Colon (tissue), 2 donors: Measurements from ENCODE around the gene CYP19A1.

Experiments used
- FAIRE-seq: peaks from 2 replicates; lab custom pipeline; 2012; peaks lifted over from hg19 to GRCh38; lab: Jason Lieb, UNC
- donor health status: control.
- donor health status: control.

CYP19A1 gene

DNA sequence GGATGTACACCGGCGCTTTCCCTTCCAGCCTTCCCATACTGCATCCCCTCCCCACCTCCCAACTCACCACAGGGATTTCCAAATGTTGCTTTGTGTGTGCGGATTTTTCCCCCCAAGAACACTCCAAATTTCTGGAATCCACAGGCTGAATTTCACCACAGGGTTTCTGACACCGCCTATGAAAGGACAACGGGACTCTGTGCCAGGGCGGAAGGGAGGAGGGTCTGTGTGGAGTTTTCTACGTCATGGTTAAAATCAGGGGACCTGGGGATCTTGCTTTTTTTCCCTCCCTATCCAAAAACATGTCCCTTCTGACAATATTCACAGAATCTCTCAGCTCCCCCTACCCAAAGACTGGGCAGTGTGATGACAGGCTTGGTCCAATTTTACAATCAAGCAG, 14.6 kb downstream of the CYP19A1 start:
- no peak for FAIRE-seq

DNA sequence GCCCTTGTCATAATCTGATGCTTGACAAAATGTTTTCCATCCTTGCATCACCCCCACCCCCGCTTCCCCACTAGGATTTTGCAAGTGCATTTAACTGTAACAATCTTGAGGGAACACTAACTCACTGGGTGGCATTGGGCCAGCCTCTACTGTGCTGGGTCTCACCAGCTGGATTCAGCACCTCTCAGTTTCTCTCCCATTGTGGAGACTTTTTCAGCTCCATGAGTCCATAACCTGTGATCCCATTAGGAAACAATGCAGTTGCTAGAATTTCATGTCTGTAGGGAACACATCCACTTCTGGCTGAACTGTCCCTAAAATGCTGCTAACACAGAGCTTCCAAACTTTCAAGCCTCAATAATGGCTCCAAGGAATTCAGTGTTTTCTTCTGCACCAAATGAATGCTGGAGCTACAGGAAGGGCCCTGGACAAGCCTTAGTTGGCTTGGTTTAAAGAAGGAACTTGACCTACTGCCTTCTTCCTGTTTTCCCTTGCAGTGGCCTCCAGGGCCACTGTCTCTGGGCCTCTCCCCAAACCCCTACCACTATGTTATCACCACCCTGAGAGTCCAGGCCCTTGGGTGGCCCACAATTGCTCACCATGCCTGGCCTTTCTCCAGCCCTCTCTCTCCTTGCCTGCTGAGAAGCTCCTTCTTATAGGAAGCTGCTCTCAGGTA, 15.6 kb downstream of the CYP19A1 start:
- no peak for FAIRE-seq

DNA sequence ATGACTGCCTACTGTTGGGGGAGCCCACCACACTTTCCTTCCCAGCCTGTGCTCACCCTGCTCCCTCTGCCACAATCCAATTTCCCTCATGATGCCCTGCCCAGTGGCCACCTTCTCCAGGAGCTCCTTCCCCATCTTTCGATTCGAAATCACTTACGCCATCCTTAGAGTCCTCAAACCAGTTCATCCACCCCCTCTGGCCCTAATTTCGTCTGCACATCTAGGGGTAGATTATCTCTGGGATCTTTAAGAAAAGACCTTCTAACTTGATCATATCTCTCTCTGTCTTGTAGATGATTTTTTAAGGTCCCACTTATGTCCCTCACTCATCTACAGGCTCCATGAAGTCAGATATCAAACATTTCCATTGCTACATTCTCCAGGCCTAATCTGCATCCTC, 17.1 kb downstream of the CYP19A1 start:
- no peak for FAIRE-seq

DNA sequence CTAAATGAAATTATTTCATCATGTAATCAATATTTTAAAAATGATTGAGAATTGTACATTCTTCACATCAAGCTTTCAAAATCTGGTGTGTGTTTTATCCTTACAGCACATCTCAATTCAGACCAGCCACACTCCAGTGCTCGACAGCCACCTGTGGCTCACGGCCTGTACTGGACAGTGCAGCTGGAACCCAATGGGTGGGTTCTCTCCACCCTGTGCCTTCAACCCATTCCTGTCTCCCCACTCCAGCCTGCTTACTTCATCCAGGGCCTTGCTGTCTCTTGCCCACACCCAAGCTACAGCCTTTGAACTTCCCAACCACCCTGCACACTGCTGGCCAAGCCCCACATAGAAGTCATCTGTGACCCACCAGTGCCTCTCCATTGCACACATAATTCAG, 17.6 kb downstream of the CYP19A1 start:
- no peak for FAIRE-seq

DNA sequence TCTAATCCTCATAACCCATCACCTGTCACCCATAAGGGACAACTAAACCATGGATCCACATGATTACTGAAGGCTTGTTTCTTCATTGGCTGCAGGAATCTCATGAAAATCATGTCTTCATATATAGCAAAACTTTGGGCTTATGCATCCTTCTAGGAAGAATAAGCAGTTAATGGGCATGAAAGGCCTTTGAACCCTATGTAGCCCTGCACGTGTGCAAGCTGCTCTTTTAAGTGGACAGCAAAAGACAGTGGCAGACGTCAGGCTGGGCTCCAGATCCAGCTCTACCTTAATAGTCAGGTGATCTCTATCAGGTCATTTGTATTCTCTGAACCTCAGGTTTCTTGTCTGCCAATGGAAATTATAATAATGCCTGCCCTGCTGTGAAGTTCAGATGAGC, 18.9 kb downstream of the CYP19A1 start:
- no peak for FAIRE-seq

DNA sequence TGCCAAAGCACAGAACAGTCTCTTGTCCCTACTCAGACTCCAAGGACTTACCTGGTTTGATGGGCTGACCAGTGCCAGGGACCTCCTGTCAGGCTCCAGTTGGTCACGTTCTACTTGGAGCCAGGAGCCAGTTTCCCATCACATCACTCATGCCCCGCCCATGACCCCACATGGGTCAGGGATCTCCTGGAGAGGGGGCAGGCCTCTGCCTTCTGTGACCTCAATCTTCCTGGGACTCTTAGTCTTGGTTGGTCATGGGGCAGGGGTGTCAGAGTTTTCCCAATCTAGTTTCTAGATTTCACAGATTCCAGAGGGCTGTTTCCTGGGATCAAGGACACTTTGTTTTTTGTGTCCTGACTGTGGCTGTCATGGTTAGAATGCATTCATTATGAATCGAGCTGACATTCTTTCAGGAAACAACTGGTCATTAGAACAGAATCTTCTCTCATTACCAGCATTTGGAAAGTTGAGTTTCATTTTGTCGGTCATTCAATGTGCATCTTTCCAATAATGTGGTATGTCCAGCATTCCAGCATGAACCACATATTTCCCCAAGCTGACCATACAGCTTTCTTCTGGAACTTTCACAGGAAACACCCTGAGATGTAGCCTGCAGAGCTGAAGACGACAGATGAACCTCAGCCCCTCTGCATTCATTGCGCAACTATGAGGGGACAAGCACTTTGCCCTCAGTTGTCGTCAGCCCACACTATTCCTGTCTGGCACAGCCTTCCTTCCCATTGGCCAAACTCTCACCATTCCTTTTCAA, 19.8 kb downstream of the CYP19A1 start:
- no peak for FAIRE-seq

DNA sequence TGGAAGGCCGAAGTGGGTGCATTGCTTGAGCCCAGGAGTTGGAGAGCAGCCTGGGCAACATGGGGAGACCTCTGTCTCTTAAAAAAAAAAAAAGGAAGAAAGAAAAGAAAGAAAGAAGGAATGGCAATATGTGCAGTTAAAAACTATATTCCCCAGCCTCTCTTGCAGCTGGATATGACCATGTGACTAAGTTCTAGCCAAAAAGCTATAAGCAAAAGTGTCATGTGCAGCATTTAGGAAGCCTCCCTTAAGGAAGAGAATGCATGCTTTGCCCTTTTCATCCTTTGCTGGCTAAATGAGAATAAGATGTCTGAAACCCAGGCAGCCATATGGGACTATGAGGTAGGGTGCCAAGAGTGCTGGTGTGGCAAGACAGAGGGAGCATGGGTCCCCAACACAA, 21.8 kb downstream of the CYP19A1 start:
- no peak for FAIRE-seq

DNA sequence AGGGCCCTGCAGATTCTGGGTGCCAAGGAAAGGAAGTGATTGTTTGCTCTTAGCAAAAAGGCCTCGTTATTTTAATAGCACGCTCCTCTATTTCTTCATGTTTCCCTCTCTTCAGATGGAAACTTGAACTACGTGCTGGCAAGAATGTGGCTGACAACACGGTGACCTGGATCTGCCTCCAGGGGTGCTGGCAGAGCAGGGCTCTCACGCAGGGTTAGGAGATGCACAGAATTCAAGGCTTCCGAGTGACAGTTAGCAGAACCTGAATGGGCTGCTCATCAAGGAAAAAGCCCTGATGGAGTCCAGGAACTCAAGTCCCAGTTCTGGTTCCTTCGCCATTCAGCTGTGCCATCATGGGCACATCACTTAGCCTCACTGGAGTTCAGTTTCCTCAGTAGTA, 22.7 kb downstream of the CYP19A1 start:
- FAIRE-seq: no peak

DNA sequence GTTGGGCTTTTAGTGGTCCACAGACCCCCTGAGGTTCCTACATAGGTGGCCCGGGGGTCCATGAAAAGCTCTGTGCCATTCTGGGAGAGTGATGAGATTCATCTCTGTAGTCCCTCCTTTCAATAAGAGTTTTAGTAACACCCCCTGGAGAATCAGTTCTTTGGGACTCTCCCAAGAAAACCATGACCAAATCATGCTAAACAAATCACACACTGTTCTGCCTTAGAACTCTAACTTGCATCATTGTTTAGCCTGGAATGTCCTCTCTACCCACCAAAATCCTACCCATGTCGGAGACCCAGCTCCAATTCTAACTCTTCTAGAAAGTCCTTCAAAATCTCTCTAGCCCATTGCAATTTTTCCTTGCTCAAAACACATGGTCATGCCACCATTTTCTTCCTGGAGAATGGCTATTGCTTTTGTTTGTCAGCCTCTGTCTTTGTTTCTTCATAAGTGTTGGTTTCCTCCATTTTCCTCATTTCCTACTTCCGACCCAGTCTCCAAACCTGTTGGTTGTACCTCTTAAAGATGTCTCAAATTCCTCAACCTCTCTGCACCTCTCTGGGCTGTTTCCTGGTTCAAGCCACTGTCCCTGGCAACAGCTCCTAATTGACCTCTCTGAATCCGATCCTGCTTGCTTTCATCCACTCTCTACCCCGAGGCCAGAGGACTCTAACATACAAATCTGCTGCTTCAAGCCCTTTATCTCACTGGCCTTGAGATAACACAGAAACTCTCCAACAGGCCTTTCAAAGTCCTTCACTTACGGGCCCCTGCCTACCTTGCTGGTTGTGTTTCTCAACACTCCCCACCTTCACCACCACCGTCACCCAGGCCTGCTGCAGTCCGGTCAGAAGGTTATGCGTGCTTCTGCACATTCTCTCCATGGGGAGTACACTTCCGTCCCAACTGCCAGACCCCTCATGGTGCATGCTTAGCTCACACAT, 23.7 kb downstream of the CYP19A1 start:
- FAIRE-seq: no peak

DNA sequence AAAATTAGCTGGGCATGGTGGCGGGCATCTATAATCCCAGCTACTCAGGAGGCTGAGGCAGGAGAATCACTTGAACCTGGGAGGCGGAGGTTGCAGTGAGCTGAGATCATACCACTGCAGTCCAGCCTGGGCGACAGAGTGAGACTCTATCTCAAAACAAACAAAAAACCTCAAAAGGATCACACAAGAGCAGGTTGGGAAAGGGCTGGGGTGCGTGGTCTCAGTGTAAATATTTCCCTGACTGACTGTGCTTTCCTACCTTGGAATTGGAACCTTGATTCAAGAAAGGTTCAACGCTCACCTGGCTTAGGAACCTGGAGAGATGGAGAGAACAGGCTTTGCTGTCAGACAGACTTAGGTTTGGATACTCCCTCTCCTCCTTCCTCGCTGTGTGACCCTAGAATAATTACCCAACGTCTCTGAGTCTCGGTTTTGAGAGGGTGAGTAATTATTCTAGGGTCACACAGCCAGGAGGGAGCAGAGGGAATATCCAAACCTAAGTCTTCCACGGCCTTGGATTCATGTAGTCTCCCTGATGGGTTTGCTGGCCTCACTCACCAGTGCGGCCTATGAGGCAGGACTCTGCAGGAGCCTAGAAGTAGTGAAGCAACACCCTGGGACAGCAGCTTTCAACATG, 24.6 kb downstream of the CYP19A1 start:
- no peak for FAIRE-seq

DNA sequence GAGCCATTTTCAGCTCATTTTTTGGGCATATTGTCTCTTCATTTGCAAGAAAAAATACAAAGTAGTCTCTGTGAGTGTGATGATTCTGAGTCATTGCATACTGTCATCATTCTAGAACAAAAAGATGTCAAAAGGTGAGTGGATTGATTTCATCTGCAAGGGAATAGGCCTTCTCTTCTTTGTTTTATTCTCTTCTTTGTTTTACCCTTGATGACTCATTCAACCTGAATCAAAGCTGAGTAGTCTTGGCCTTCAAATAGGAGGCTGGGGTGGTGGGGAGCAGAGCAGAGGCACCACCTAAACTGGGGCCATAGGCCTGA, 25.4 kb downstream of the CYP19A1 start:
- FAIRE-seq: no peak

DNA sequence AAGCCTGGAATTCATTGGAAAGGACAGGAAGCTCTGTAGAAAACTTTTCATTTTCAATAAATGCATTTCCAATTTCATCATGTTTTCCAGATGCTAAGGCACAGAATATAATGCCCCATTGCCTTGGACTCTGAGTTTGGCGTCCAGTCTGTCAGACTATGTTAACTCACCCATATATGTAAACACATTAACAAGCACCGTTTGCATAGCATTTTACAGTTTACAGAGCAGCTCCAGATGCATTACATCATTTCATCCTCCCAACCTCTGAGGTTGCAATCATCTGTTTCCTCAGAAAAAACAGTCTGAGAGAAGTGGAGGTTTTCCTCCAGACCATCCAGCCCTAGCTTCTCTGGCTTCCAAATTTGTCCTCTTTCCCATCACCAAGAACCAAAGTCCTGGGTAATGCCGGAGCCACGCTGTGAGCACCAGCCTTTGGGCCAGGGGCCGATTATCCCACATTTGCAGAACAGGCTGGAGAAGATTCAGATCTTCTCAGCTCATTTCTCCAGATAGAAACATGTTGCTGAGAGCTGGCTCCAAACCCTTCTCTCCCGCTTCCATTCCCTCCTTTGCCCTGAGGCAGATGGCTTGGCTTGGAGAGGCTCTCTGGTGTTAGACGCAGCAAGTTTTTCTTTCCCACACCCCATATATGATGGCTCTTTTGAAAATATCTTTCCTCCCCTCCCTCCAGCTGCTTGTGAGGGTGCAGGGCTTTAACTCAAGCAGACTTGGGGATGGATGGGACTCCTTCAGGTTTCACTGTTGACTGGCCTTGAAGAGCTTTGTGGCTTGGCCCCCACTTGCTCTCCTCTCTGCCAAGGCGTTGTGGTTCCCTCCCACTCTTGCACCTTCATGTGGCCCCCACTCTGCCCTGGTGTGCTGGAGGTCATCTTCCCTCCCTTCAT, 26.0 kb downstream of the CYP19A1 start:
- no peak for FAIRE-seq

DNA sequence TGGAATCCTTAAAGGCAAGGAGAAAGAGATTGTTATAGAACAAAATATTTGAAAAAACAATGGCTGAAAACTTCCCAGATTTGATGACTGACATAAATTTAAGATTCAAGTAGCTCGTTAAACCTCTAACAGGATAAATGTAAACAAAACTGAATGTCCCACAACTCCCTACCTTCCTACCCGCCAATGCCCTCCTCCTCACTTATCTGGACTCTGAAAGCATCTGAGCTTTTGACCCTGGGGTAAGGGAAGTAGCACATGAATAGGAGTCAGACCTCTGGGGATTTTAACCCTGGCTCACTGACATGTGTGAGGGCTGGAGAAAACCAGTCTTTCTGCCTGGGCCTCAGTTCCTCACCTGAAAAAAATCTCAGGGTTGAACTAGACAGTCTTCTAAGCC, 26.9 kb downstream of the CYP19A1 start:
- FAIRE-seq: no peak

DNA sequence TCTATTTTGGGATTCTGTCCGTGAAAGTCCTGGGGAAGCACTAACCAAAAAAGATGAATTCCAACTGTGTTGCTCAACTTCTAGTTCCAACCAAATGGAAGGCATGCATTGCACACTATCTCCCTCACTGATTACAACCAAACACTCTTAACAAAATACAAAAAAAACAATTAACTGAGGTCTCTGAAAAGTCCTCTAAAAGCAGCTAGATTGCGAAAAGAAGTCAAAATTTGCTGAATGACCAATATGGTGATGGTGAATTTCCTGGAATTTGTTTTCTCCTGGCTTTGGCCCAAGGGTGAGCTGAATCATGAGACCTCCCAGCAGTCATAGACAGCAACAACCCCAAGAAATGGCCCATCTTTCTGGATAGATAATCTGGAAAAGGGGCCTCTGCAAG, 28.3 kb downstream of the CYP19A1 start:
- FAIRE-seq: no peak

DNA sequence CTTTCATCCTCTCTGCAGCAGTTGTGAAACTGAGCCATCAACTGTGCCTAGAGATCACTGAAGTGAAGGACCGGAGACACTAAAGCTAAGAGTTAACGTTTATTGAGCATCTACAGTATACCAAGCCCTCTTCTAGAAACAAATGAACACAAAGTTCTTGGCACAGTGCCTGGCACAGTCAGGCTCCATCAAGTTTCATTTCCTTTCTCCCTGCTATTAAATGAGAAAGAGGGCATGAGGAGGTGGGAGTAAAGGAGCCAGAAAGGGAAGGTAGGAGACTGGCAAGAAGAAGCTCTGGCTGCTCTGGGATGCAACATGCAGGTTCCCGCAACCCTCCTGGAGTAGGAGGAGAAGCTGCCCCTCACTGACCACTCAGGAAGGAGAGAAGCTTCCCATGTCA, 30.6 kb downstream of the CYP19A1 start:
- no peak for FAIRE-seq

DNA sequence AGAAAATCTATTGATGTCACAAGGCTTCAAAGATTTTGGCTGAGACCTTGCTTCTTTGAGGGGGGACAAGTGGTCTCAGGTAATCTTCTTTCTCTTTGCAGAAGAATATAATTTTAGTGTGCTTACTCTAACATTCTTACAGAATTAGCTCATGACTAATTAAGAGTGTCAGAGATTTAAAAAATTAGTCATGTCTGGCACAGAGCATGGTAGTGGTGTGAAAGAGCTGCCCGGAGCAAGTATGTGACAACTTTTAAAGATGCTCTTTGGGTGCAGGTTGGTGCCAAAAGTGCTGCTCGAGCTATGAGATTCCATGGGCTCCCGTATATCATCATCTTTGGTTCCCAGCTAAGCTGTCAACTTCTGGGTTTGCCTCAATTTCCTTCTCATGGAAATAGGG, 31.1 kb downstream of the CYP19A1 start:
- FAIRE-seq: no peak

DNA sequence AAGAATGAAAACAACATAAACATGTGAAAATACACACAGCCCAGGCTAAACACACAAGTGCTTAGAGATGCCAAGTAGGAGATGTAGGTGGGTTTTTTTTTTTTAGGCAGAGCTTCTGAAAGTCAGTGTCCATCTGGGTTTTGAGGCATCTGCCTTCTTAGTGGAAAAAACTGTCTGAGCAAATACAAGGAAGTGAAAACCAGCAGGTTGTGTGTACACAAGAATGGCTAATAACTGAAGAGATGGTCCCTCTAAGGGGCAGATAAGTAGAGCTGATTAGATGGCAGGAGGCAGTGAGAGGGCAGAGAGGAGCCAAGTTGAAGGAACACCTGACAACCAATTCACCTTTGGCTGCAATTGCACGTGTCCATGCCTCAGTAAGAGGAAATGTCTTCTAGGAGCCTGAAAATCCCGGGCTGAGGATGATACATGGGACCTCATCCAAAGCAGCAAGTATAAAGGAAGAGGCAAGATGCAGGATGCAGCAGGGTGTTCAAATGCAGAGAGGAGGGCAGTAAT, 34.9 kb downstream of the CYP19A1 start:
- no peak for FAIRE-seq

DNA sequence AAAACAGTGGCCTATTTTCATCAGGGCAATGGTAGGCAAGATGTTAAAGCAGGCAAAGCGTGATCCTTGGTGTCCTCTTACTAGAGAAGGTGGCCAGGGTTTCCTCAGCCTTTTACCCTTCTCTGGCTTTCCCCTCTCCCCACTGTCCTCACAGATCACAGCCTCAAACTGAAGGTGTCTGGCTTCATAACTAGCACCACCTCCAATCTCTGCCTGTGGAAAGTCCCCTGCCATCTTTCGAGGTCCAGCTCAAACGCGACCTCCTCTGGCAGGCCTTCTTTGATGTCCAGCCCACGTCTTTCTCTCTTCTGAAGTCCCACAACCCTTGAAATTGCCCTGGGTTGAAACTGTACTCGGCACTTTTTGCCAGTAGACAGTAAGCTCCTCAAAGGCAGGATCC, 35.9 kb downstream of the CYP19A1 start:
- no peak for FAIRE-seq

DNA sequence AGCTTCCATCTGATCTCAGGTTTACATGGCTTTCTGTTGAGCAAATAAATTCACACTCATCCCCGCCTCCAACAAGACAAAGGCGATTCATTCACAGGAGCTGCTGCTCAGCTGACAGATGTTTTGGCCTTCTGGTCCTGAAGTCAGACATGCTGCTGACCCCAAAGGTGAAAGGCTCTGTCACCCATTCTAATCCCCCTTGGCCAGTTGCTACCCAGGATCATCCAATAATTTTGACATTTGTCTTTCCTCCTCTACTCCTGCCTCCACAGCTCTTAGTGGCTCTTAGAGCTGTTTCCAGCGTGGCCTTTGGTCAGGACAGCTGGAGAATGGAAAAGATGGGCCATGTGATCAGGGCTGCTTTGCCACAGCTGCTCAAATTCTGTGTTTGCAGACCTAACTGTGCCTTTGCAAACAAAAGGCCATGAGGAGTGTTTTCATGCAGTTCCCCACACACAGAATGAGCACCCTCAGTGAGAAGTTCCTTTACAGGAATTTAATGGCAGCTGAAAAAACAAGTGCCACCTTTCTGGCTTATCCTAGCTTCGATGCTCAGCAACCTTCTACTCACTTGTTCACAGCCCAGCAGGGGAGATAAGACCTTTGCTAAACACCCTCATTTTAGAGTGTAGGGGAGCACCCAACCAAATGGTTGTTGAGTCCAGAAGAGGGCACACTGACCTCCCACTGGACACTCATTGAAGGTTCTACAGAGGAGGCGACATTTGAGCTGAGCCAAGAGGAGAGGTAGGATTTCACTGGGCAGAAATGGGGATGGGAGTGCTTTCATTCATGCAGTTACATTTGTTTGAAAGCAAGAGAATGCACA, 39.0 kb downstream of the CYP19A1 start:
- no peak for FAIRE-seq

DNA sequence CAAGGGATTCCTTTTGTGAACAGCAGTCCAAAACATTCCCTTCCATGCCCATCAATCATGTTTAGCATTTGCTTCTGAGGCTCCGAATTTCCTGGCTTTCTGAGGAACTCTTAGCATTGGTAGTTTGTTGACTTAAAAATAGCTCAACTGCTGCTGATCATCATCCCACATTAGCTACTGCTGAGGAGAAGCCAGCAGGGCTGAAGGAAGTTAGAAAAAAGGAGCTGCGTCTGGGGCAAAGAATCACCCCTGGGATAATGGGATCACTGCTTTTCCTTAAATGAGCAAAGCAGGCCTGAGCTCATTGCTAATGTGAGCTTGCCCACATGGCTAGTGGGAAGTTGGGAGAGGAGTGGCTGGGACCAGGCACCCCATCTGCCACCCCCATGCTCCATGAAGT, 39.8 kb downstream of the CYP19A1 start:
- FAIRE-seq: no peak
